IMR-90 (cell line): Measurements from ENCODE around the gene UMOD. TPM values are rescaled to one million over a fixed set of nuclear protein-coding genes. Genes with fewer than 3 reads are reported as not detected.

Experiments
- ATAC-seq: fragments of 200-7000 bp; cut with Tn5 transposase; 2 replicates; pipeline ENCODE4 v1.9.1; 2020; ENCODE audit warnings: low read depth, mild to moderate bottlenecking, moderate library complexity
- BruUV-seq: library from RNA; stranded (reverse); fragments of 400-500 nt; replicated peaks from 2 replicates; lab custom pipeline; 2021; lab: Mats Ljungman, UMichigan
- CTCF ChIA-PET: fragments of 300-600 bp; formaldehyde crosslinking; extraction: SDS; loops from one replicate; lab custom pipeline; 2021; ENCODE audit warnings: antibody characterized with exemption; lab: Yijun Ruan, JAX
- POLR2A ChIA-PET: fragments of 300-600 bp; sonication (Branson Sonifier 250); formaldehyde crosslinking; loops from one replicate; lab custom pipeline; 2022; ENCODE audit warnings: antibody characterized with exemption; ENCODE audit not compliant: unreplicated experiment; lab: Charles Lee
- DNase-seq: peaks from one replicate; pipeline ENCODE4 v3.0.0; 2013
- H2AFZ ChIP-seq: replicated peaks from 2 replicates; pipeline ENCODE3; 2013; ENCODE audit warnings: low read length, mild to moderate bottlenecking; ENCODE audit not compliant: poor library complexity
- H2AK5ac ChIP-seq: 2 replicates; pipeline ENCODE4 v1.6.1; 2013; ENCODE audit warnings: low read depth, low read length, inconsistent platforms
- H2AK9ac ChIP-seq: replicated peaks from 2 replicates; pipeline ENCODE3; 2013; ENCODE audit warnings: mild to moderate bottlenecking, low read depth, low read length, moderate library complexity; ENCODE audit not compliant: poor library complexity
- H2BK120ac ChIP-seq: 2 replicates; pipeline ENCODE4 v1.6.1; 2013; ENCODE audit warnings: low read depth, low read length, inconsistent platforms
- H2BK15ac ChIP-seq: 3 replicates; pipeline ENCODE4 v1.6.1; 2013; ENCODE audit warnings: low read depth, low read length, inconsistent platforms
- H2BK20ac ChIP-seq: 2 replicates; pipeline ENCODE4 v1.6.1; 2013; ENCODE audit warnings: low read depth, mild to moderate bottlenecking, inconsistent platforms, low read length, moderate library complexity
- H2BK5ac ChIP-seq: 2 replicates; pipeline ENCODE4 v1.6.1; 2013; ENCODE audit warnings: mild to moderate bottlenecking, low read depth, low read length, inconsistent platforms; ENCODE audit not compliant: poor library complexity, severe bottlenecking
- H3K14ac ChIP-seq: replicated peaks from 2 replicates; pipeline ENCODE4 v1.6.1; 2013; ENCODE audit warnings: low read depth, low read length, inconsistent platforms
- H3K18ac ChIP-seq: 2 replicates; pipeline ENCODE4 v1.6.1; 2013; ENCODE audit warnings: low read depth, low read length, control low read depth
- H3K23ac ChIP-seq: 2 replicates; pipeline ENCODE4 v1.6.1; 2013; ENCODE audit warnings: low read depth, low read length, inconsistent platforms
- H3K27ac ChIP-seq: 2 replicates; pipeline ENCODE4 v1.5.1; 2013; ENCODE audit warnings: mild to moderate bottlenecking, control low read depth, low read length; ENCODE audit not compliant: insufficient read depth
- H3K27me3 ChIP-seq: 2 replicates; pipeline ENCODE4 v1.6.1; 2013; ENCODE audit warnings: low read length; ENCODE audit not compliant: control insufficient read depth, insufficient read depth
- H3K36me3 ChIP-seq: 2 replicates; pipeline ENCODE4 v1.6.1; 2013; ENCODE audit warnings: low read length, mixed read lengths; ENCODE audit not compliant: control insufficient read depth, insufficient read depth
- H3K4ac ChIP-seq: 2 replicates; pipeline ENCODE4 v1.6.1; 2013; ENCODE audit warnings: low read depth, low read length, inconsistent platforms
- H3K4me1 ChIP-seq: 2 replicates; pipeline ENCODE4 v1.6.1; 2013; ENCODE audit warnings: low read length, mixed read lengths; ENCODE audit not compliant: control insufficient read depth, insufficient read depth
- H3K4me2 ChIP-seq: 2 replicates; pipeline ENCODE4 v1.6.1; 2013; ENCODE audit warnings: low read depth, mild to moderate bottlenecking, control low read depth, low read length, moderate library complexity
- H3K4me3 ChIP-seq: 2 replicates; pipeline ENCODE4 v1.5.1; 2013; ENCODE audit warnings: low read depth, mild to moderate bottlenecking, control low read depth, low read length, moderate library complexity; ENCODE audit not compliant: insufficient read depth
- H3K56ac ChIP-seq: 2 replicates; pipeline ENCODE4 v1.6.1; 2013; ENCODE audit warnings: low read length, inconsistent platforms; ENCODE audit not compliant: insufficient read depth; ENCODE audit errors: extremely low read depth
- H3K79me1 ChIP-seq, 2 experiments: 2 replicates each; pipeline ENCODE4 v1.6.1; 2013; ENCODE audit warnings: low read length in 2 of 2, inconsistent platforms in 1 of 2, low read depth in 1 of 2
- H3K9ac ChIP-seq: 2 replicates; pipeline ENCODE4 v1.6.1; 2013; ENCODE audit warnings: low read depth, low read length, control low read depth
- H3K9me1 ChIP-seq: 2 replicates; pipeline ENCODE4 v1.6.1; 2013; ENCODE audit warnings: low read length, inconsistent platforms; ENCODE audit not compliant: insufficient read depth
- H3K9me3 ChIP-seq: 2 replicates; pipeline ENCODE4 v1.6.1; 2013; ENCODE audit warnings: low read length; ENCODE audit not compliant: control insufficient read depth, insufficient read depth
- H4K20me1 ChIP-seq: 2 replicates; pipeline ENCODE4 v1.6.1; 2013; ENCODE audit warnings: low read length, inconsistent platforms; ENCODE audit not compliant: insufficient read depth
- H4K5ac ChIP-seq: 2 replicates; pipeline ENCODE4 v1.6.1; 2013; ENCODE audit warnings: mild to moderate bottlenecking, low read depth, low read length, control low read depth
- H4K8ac ChIP-seq, 2 experiments: 2 replicates each; pipeline ENCODE4 v1.6.1; 2013; ENCODE audit warnings: low read depth in 2 of 2, low read length in 2 of 2, control low read depth in 1 of 2, inconsistent platforms in 1 of 2
- H4K91ac ChIP-seq: 2 replicates; pipeline ENCODE4 v1.6.1; 2013; ENCODE audit warnings: low read depth, low read length, inconsistent platforms; ENCODE audit not compliant: insufficient read depth
- BHLHE40 ChIP-seq: fragments of 150-350 bp; IDR thresholded peaks from 2 replicates; pipeline ENCODE4 v1.6.1; 2016; ENCODE audit warnings: mild to moderate bottlenecking, low read depth, low read length
- CEBPB ChIP-seq: IDR thresholded peaks from 2 replicates; pipeline ENCODE4 v1.6.1; 2012; ENCODE audit warnings: low read depth, low read length, improper control_type of control experiment
- CHD1 ChIP-seq: IDR thresholded peaks from 2 replicates; pipeline ENCODE4 v1.6.1; 2012; ENCODE audit warnings: low read depth, low read length, improper control_type of control experiment
- ELK1 ChIP-seq: fragments of 150-350 bp; IDR thresholded peaks from 2 replicates; pipeline ENCODE4 v1.6.1; 2016; ENCODE audit warnings: low read depth, mild to moderate bottlenecking, low read length, moderate library complexity, borderline replicate concordance
- FOS ChIP-seq: fragments of 150-350 bp; IDR thresholded peaks from 2 replicates; pipeline ENCODE4 v1.6.1; 2016; ENCODE audit warnings: low read depth, low read length
- MAFK ChIP-seq: IDR thresholded peaks from 2 replicates; pipeline ENCODE4 v1.6.1; 2012; ENCODE audit warnings: low read depth, low read length, improper control_type of control experiment
- MAZ ChIP-seq: IDR thresholded peaks from 2 replicates; pipeline ENCODE4 v1.6.1; 2012; ENCODE audit warnings: low read depth, mild to moderate bottlenecking, low read length, improper control_type of control experiment, moderate library complexity, borderline replicate concordance
- MXI1 ChIP-seq: IDR thresholded peaks from 2 replicates; pipeline ENCODE4 v1.6.1; 2012; ENCODE audit warnings: low read depth, mild to moderate bottlenecking, low read length, moderate library complexity, borderline replicate concordance
- NFE2L2 ChIP-seq: fragments of 150-350 bp; IDR thresholded peaks from 2 replicates; pipeline ENCODE4 v1.6.1; 2016; ENCODE audit warnings: low read depth, mild to moderate bottlenecking, low read length
- POLR2A ChIP-seq: IDR thresholded peaks from 2 replicates; pipeline ENCODE4 v1.6.1; 2012; ENCODE audit warnings: mild to moderate bottlenecking, low read depth, low read length
- RAD21 ChIP-seq: IDR thresholded peaks from 2 replicates; pipeline ENCODE4 v1.6.1; 2012; ENCODE audit warnings: low read length, improper control_type of control experiment
- RCOR1 ChIP-seq: IDR thresholded peaks from 2 replicates; pipeline ENCODE4 v1.6.1; 2012; ENCODE audit warnings: mild to moderate bottlenecking, low read length, improper control_type of control experiment; ENCODE audit not compliant: insufficient replicate concordance
- RFX5 ChIP-seq: IDR thresholded peaks from 2 replicates; pipeline ENCODE4 v1.8.0; 2012; ENCODE audit warnings: low read depth, mild to moderate bottlenecking, low read length, moderate library complexity
- SMC3 ChIP-seq: fragments of 150-350 bp; IDR thresholded peaks from 2 replicates; pipeline ENCODE4 v1.6.1; 2016; ENCODE audit warnings: low read depth, mild to moderate bottlenecking, antibody characterized with exemption, low read length, moderate library complexity
- USF2 ChIP-seq: fragments of 150-350 bp; IDR thresholded peaks from 2 replicates; pipeline ENCODE4 v1.6.1; 2017; ENCODE audit warnings: mild to moderate bottlenecking, antibody characterized with exemption, low read length, low read depth
- WGBS, 2 experiments: methylation state at CpG; one replicate each; pipeline versions ENCODE4 v1.1.5 to v1.1.7; 2013; ENCODE audit warnings: missing lambda C conversion rate in 2 of 2; ENCODE audit not compliant: insufficient read length in 1 of 2; ENCODE audit errors: extremely low coverage in 2 of 2; 5-methylcytosine and 5-hydroxymethylcytosine counted together
- dilution Hi-C: fragments of 300-500 bp; cut with HindIII; formaldehyde crosslinking; loops from one replicate; pipeline ENCODE4 v1.14.3; 2018; ENCODE audit warnings: low sequenced_read_pairs; ENCODE audit not compliant: unreplicated experiment
- in situ Hi-C: fragments of 300-500 bp; cut with MboI; formaldehyde crosslinking; loops from 3 replicates; pipeline ENCODE4 v1.14.3; 2019; ENCODE audit warnings: low sequenced_read_pairs, inconsistent platforms, mixed read lengths
- intact Hi-C: fragments of 100-400 bp; cut with micrococcal nuclease; formaldehyde crosslinking; loops from 2 replicates; pipeline ENCODE4 v1.10.0; 2022
- polyA plus RNA-seq, 3 experiments: library from polyadenylated mRNA; depleted of rRNA; stranded (reverse); fragments of >200 nt; gene quantifications; 2 replicates each; pipeline ENCODE4 v1.2.3, GENCODE V29; 2012; ENCODE audit warnings: low replicate concordance in 1 of 3
- total RNA-seq: library from RNA; depleted of rRNA; stranded (reverse); fragments of >200 nt; gene quantifications from 2 replicates; pipeline ENCODE4 v1.2.3, GENCODE V29; 2012
- TF ChIP-seq, protein P1 (sequence below): conservative IDR thresholded peaks from 2 replicates; pipeline ENCODE4 v1.5.1; 2012; ENCODE audit warnings: mild to moderate bottlenecking, low read depth, low read length, improper control_type of control experiment

UMOD gene
- total and polyA plus RNA-seq, 2 of the 4 experiments (the other 2 are of a cell fraction): not detected

DNA sequence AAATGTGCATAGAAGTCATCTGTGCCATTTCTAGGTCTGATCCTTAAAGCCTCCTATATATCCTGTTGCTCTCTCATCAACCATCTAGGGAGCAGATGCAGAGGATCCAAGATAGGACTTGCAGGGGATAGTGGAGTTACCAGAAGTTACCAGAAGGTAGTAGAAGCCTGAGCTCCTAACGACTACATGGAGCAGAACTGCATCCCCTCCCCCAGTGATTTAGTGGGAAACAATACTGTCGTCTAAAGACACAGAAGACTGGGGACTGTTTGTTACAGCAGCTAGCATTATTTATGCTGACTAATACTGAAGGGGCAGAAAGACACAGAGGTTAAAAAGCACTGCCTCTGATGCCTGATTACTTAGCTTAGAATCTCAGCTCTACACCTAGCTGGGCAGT is 41.0 kb downstream of the UMOD start:
- dilution Hi-C loops (no loop called here), in situ Hi-C loops (no loop called here), intact Hi-C loops (no loop called here)
- H3K27ac ChIP-seq: no peak overlapping the region
- H3K79me1 ChIP-seq: no peaks in the 10 kb centered on the region
- H3K9ac ChIP-seq: no peak overlapping the region
- no peaks in the 10 kb centered on the region for H3K27me3 ChIP-seq
- ChIA-PET CTCF (no interaction called here), POLR2A (no interaction called here)
- H3K4me1 ChIP-seq: no peaks in the 10 kb centered on the region
- peaks cover 7% of the 10 kb centered on the region; the same call in 1 of the 2 replicates for H3K9me3 ChIP-seq
- ATAC-seq (no peak), DNase-seq (no peak)
- H2AK9ac ChIP-seq: no peak overlapping the region
- no peak overlapping the region for H4K5ac ChIP-seq
- H4K20me1 ChIP-seq: no peaks in the 10 kb centered on the region
- no peak overlapping the region for H2AK5ac ChIP-seq
- no peaks in the 10 kb centered on the region for H3K9me1 ChIP-seq
- WGBS, 2 experiments: no CpG with 5 or more reads among the region's 2 CpGs
- H3K4me2 ChIP-seq: no peak overlapping the region
- no peak overlapping the region for H3K4me3 ChIP-seq
- no peak overlapping the region for H2BK5ac ChIP-seq
- no peaks in the 10 kb centered on the region for H3K36me3 ChIP-seq
- H2BK20ac ChIP-seq: no peak overlapping the region
- no peak overlapping the region for H4K8ac ChIP-seq
- TF ChIP-seq MXI1 (no peak), NFE2L2 (no peak), MAFK (no peak), RCOR1 (no peak), POLR2A (no peak), RFX5 (no peak), CHD1 (no peak), BHLHE40 (no peak), ELK1 (no peak), RAD21 (no peak), CEBPB (no peak), SMC3 (no peak), FOS (no peak), USF2 (no peak), MAZ (no peak)
- TF ChIP-seq, protein P1, sequence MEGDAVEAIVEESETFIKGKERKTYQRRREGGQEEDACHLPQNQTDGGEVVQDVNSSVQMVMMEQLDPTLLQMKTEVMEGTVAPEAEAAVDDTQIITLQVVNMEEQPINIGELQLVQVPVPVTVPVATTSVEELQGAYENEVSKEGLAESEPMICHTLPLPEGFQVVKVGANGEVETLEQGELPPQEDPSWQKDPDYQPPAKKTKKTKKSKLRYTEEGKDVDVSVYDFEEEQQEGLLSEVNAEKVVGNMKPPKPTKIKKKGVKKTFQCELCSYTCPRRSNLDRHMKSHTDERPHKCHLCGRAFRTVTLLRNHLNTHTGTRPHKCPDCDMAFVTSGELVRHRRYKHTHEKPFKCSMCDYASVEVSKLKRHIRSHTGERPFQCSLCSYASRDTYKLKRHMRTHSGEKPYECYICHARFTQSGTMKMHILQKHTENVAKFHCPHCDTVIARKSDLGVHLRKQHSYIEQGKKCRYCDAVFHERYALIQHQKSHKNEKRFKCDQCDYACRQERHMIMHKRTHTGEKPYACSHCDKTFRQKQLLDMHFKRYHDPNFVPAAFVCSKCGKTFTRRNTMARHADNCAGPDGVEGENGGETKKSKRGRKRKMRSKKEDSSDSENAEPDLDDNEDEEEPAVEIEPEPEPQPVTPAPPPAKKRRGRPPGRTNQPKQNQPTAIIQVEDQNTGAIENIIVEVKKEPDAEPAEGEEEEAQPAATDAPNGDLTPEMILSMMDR: no peak
- H2AFZ ChIP-seq: no peak overlapping the region
- H2BK120ac ChIP-seq: no peak overlapping the region
- BruUV-seq: no TSS peak
- H3K56ac ChIP-seq: no peak overlapping the region
- no peak overlapping the region for H4K91ac ChIP-seq
- no peak overlapping the region for H3K14ac ChIP-seq
- no peak overlapping the region for H3K18ac ChIP-seq
- H3K4ac ChIP-seq: no peak overlapping the region
- H3K23ac ChIP-seq: no peak overlapping the region
- no peak overlapping the region for H2BK15ac ChIP-seq
